Left renal pelvis (tissue), 4 donors: Measurements from ENCODE around the gene ASCC2. TPM values are rescaled to one million over a fixed set of nuclear protein-coding genes. Genes with fewer than 3 reads are reported as not detected.
"Not testable (repeated sequence)": the region's sequence is repeated elsewhere in the genome, so short reads cannot be mapped to it uniquely, and the experiment has no call there.

Source experiments
- DNase-seq, 4 donors: peaks; one replicate each; pipeline ENCODE4 v3.0.0-alpha.2; 2013; ENCODE audit warnings: low read depth in 4 of 4, low spot score in 3 of 4
- polyA plus RNA-seq, 4 donors: library from polyadenylated mRNA; unstranded; fragments of 120-200 nt; gene quantifications; one replicate each; pipeline ENCODE4 v1.2.1, GENCODE V29; 2013; ENCODE audit not compliant: insufficient read length in 4 of 4

The ASCC2 gene
- polyA plus RNA-seq, 4 donors, result 37.0 to 57.0 (median 42.3) TPM

DNA sequence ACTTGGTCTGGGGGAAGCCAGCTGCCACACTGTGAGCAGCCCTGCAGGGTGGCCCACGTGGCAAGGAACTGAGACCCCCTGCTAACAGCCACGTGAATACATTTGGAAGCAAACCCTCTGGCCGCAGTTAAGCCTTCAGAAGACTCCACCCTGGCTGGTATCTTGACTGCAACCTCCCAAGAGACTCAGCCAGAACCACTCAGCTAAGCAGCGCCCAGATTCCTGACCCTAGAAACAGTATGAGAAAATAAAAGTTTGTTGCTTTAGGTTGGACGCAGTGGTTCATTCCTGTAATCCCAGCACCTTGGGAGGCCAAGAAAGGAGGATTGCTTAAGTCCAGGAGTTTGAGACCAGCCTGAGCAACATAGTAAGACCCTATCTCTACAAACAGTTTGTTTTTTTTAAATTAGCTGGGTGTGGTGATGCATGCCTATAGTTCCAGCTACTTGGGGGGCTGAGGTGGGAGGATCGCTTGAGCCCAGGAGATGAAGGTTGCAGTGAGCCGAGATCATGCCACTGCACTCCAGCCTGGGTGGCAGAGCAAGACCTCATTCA, 79.9 kb downstream of the ASCC2 start:
- DNase-seq, result no peak

GRCh38 chr22:29757096-29757495, 81.0 kb downstream of the ASCC2 start:
- DNase-seq, result no peak

DNA sequence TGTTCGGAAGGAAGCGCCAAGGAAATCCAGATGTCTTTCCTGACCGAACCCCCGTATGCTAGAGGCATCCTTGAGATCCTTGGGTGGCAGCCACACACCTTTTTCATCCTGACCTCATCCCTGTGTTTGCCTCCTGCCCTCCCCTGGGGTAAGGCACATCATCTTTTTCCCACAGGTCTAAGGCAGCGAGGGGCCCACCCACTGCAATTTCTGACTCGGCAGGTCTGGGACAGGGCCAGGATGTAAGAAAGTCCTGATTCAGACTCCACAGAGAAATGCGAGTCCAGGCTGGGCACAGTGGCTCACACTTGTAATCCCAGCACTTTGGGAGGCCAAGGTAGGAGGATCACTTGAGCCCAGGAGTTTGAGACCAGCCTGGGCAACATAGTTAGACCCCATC, 81.7 kb downstream of the ASCC2 start:
- no peak for DNase-seq

DNA sequence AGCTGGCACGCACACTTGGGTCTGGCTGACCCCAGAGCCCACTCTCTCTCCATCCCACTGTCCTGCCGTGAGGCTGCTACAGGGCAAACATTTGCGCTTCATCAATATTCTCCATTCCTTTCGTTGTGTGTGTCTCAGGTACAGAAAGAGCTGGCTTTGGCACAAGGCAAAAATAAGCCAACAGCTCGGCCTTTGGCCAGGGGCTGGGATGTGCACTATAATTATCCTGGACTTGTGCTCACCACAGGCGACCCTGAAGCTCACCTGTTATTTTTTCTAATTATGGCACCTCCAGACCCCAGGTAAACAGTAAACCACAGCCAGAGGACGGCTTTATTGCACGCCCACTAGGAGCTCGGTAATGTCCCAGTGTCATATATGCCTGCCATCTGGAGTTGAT, 82.2 kb downstream of the ASCC2 start:
- no peak for DNase-seq

- not testable (repeated sequence) for DNase-seq
Observed at GRCh38 chr22:29754658-29755395, 83.2 kb downstream of the ASCC2 start.

GRCh38 chr22:29753808-29754657, 84.0 kb downstream of the ASCC2 start:
- no peak for DNase-seq

DNA sequence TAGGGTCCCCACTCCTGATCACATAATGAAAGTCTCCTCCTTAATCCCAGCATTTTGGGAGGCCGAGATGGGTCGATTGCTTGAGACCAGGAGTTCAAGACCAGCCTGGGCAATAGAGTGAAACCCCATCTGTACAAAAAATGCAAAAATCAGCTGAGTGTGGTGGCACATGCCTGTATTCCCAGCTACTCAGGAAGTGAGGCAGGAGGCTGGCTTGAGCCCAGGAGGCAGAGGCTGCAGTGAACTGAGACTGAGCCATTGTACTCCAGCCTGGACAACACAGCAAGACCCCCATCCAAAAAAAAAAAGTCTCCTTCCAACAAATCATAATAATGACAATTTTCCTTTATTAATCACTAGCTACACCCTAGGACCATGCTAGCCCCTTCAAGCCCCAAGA, 86.4 kb downstream of the ASCC2 start:
- no peak for DNase-seq

DNA sequence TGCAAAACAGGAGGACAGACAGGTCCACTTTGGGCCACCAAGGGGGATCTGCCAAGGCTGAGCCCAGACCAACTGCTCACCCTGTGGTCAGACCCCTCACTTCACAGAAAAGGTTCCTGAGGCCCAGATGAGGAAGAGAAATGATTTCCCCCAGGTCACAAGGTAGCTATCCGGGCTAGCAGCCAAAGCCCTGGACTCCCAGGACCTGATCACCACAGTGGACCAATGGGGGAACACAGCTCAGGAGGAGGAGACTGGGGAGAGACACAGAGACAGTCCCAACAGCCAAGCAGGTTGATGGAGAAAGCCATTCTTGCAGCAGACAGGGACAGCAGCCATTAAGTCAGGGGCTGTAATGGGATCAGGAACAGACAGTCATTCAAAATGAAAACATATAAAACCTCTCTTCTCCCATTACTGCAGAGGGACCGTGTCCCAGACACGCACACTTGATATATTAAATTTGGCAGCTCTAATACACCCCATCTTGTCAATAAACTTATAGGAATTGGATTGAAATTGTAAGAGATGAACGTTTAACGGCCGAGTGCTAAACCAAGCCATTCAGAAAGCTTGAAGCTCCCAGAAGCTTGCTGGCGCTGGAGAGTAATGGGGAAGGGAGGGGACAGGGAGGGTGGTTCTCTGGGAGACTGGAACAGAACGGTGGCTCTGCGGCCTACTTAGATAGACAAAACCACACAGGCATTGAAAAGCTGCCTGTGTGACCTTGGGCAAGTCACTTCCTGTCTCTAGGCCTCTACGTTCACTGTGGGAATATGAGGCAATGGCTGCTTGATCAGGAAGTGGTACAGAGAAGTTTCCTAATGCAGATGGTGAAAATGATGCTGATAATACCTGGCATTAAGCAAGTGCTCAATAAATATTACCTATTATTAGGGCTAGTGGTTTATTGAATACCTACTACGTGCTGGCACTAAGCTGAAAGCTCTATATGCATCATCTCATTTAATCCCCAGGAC, 87.2 kb downstream of the ASCC2 start:
- no peak for DNase-seq

DNA sequence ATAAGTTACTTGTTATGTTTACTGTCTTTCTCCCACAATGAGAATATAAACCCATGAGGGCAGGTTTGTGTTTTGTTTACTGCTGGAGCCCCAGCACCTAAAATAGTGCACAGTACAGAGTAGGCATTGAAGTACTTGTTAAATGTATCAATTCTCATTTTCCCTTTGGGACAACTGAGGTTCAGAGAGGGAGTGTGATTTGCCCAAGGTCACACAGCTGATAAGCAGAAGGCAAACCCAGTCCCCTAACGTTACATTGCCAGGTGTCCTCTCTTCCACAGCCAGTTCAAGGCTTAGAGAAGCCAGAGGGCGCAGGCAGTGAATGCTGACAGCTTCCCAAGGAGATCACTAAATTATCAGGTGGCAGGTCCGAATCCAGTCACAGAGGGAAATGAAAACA, 88.0 kb downstream of the ASCC2 start:
- DNase-seq, result no peak

- no peak for DNase-seq
Observed at GRCh38 chr22:29748248-29748893, 89.7 kb downstream of the ASCC2 start.

DNA sequence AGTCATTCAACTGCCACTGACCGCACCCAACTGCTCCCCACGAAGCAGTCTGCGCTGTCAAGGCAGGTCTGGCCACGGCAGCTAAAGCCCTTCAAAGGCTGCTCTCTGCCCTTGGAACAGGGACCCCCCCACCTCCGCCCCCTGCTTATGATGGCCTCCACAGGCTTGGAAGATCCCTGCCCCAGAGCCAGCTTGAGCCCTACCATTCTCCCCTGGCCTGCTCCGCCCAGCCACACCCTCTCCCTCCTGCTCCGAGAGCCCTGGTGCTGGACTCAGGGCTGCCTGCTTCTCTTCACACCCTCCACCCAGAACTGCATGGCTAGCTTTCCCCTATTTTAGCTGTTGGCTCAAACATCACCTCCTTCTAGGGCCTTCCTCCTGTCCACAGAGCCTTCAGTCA, 90.2 kb downstream of the ASCC2 start:
- DNase-seq, result no peak

DNA sequence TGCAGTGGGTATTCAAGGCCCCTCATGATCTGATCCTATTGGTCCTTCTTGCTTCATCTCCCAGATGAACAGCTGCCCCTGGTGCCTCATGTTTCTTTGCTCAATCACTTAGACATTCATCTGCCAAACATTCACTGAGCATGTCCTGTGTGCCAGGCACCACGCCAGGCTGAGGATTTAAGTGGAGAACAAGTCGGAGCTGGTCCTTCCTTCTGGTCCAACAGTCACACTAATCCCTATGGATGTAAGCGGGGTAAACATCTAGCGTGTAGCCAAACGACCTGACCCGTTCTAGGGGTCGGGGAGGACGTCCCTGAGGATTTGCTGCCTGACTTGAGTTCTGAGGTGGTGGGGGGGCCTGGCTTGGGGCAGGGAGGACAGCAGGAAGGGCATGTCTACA, 93.2 kb downstream of the ASCC2 start:
- no peak for DNase-seq

GRCh38 chr22:29742326-29742725, 95.7 kb downstream of the ASCC2 start:
- no peak for DNase-seq

GRCh38 chr22:29741926-29742325, 96.1 kb downstream of the ASCC2 start:
- no peak for DNase-seq

DNA sequence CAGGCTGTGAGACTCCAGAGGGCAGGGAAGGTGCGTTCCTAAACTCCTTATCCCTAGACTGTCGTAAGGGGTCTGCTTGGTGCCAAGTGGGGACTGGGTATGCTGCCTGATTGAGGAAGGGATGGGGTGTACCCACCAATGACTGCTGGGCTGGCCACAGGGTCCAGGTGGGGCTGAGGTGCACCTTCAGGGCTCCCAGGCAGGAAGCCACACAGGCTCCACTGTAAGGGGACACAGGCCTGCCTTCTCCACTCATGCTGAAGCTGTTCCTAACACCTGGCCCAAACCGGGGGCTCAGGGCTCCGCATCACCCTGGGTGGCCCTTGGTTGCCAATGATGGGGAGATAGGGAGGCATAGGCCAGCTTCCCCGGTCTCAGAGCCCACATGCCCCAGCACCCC, 97.9 kb downstream of the ASCC2 start:
- no peak for DNase-seq

DNA sequence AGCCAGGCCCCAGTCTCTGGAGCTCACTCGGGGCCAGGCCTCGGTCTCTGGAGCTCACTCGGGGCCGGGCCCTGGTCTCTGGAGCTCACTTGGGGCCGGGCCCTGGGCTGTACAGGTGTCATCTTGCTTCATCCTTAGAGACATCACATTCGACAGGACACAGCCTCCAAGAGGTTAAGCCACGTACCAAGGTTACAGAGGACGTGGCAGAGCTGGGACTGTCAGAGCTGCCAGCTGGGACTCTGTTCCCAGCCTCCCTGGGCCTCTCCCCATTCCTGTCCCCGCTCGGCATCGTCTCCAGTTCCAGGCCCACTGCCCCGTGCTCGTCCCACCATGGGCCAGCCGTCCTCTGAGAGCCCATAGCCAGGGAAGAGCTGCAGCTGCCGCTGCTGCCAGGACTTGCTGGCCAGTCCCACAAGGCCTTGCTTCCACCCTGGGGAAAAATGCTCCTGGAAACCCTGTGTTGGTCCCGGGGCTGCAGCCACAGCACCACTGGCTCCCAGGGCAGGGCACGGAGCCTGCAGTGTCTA, 98.7 kb downstream of the ASCC2 start:
- DNase-seq, result no peak
